SU-DHL-6 (cell line): Measurements from ENCODE around the gene TSTD1.

Source experiments
- H2AFZ ChIP-seq: fragments of 200-600 bp; sonication (generic); 2 replicates; pipeline ENCODE4 v1.6.1; 2014; ENCODE audit warnings: low read depth, mild to moderate bottlenecking, moderate library complexity, mixed read lengths, antibody characterized with exemption, low read length; ENCODE audit not compliant: severe bottlenecking
- H3F3A ChIP-seq: fragments of 200-600 bp; shearing (Covaris generic); 2 replicates; pipeline ENCODE4 v1.6.0; 2016; ENCODE audit warnings: antibody characterized with exemption, mild to moderate bottlenecking; ENCODE audit not compliant: insufficient read depth
- H3K27ac ChIP-seq: fragments of 200-600 bp; sonication (generic); 2 replicates; pipeline ENCODE4 v1.5.1; 2016; ENCODE audit warnings: low read depth, mild to moderate bottlenecking, low read length, moderate library complexity, mixed read lengths
- H3K27me3 ChIP-seq: fragments of 200-600 bp; sonication (generic), shearing (Covaris generic); 2 replicates; pipeline ENCODE4 v1.6.0; 2014; ENCODE audit warnings: mild to moderate bottlenecking, low read length
- H3K36me3 ChIP-seq: fragments of 200-600 bp; sonication (generic); 2 replicates; pipeline ENCODE4 v1.6.1; 2014; ENCODE audit warnings: mild to moderate bottlenecking, low read length, mixed read lengths
- H3K4me2 ChIP-seq: fragments of 300-600, 200-600 bp; shearing (Covaris generic), sonication (generic); 2 replicates; pipeline ENCODE4 v1.6.0; 2014; ENCODE audit warnings: low read length, low read depth, mild to moderate bottlenecking; ENCODE audit not compliant: poor library complexity, severe bottlenecking
- H3K4me3 ChIP-seq: fragments of 200-600 bp; sonication (generic); 2 replicates; pipeline ENCODE4 v1.5.1; 2014; ENCODE audit warnings: antibody characterized with exemption, low read length, mild to moderate bottlenecking, mixed read lengths; ENCODE audit not compliant: insufficient read depth, poor library complexity, severe bottlenecking
- H3K79me2 ChIP-seq: fragments of 200-600 bp; sonication (generic); 2 replicates; pipeline ENCODE4 v1.6.1; 2014; ENCODE audit warnings: mild to moderate bottlenecking, low read length, moderate library complexity; ENCODE audit not compliant: insufficient read depth
- H3K9ac ChIP-seq: fragments of 200-600 bp; sonication (generic); 2 replicates; pipeline ENCODE4 v1.7.0; 2014; ENCODE audit warnings: mild to moderate bottlenecking, low read length
- H3K9me2 ChIP-seq: fragments of 200-600 bp; sonication (generic); replicated peaks from 2 replicates; pipeline ENCODE4 v1.6.1; 2014; ENCODE audit warnings: low read length; ENCODE audit not compliant: insufficient read depth
- H3K9me3 ChIP-seq: fragments of 200-600 bp; sonication (generic); 2 replicates; pipeline ENCODE4 v1.6.1; 2014; ENCODE audit warnings: low read length, mixed read lengths; ENCODE audit not compliant: insufficient read depth
- H4K20me1 ChIP-seq: fragments of 200-600 bp; sonication (generic); 2 replicates; pipeline ENCODE4 v1.6.1; 2014; ENCODE audit warnings: low read depth, mild to moderate bottlenecking, antibody characterized with exemption, low read length, moderate library complexity, mixed read lengths
- EZH2phosphoT487 ChIP-seq: fragments of 200-600 bp; sonication (generic), shearing (Covaris generic); conservative IDR thresholded peaks from 2 replicates; pipeline ENCODE4 v1.6.1; 2018; ENCODE audit warnings: mild to moderate bottlenecking, antibody characterized with exemption, low read length, moderate library complexity, mixed read lengths
- TF ChIP-seq, protein P1 (sequence below): fragments of 200-600 bp; sonication (generic); IDR thresholded peaks from one replicate; pipeline ENCODE4 v1.5.1; 2017; ENCODE audit warnings: antibody characterized with exemption, mild to moderate bottlenecking, low read length, moderate library complexity; ENCODE audit not compliant: insufficient read depth, poor library complexity, severe bottlenecking

The TSTD1 gene

DNA sequence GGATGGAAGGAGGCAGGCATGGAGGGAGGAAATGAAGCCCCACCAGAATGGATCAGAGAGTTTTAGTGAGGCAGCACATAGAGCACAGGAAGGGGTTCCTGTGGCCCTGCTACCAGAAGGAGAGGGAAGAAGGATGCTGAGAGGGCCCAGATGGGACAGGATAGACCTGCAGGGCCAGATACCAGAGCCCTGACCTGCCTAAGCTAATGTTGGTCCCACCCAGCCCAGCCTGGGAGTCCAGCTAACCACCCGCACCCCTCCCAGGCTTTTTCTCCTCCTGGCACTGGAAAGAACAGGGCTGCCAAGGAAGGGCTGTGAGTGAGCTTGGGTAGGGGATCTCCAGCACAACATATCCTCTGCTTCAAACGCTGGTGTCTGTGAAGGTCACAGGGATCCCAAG, 43.7 kb upstream of the TSTD1 start:
- Histone ChIP-seq H3K4me3 (no peak overlapping the region), H3K79me2 (no peaks in the 10 kb centered on the region), H3K9me2 (no peaks in the 10 kb centered on the region), H3F3A (no peaks in the 10 kb centered on the region), H3K9ac (no peak overlapping the region), H2AFZ (no peak overlapping the region), H4K20me1 (no peaks in the 10 kb centered on the region), H3K36me3 (no peaks in the 10 kb centered on the region), H3K27me3 (no peaks in the 10 kb centered on the region), H3K27ac (no peak overlapping the region), H3K9me3 (no peaks in the 10 kb centered on the region), H3K4me2 (no peak overlapping the region)
- TF ChIP-seq, protein P1, sequence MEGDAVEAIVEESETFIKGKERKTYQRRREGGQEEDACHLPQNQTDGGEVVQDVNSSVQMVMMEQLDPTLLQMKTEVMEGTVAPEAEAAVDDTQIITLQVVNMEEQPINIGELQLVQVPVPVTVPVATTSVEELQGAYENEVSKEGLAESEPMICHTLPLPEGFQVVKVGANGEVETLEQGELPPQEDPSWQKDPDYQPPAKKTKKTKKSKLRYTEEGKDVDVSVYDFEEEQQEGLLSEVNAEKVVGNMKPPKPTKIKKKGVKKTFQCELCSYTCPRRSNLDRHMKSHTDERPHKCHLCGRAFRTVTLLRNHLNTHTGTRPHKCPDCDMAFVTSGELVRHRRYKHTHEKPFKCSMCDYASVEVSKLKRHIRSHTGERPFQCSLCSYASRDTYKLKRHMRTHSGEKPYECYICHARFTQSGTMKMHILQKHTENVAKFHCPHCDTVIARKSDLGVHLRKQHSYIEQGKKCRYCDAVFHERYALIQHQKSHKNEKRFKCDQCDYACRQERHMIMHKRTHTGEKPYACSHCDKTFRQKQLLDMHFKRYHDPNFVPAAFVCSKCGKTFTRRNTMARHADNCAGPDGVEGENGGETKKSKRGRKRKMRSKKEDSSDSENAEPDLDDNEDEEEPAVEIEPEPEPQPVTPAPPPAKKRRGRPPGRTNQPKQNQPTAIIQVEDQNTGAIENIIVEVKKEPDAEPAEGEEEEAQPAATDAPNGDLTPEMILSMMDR: no peak
- no peak for TF ChIP-seq EZH2phosphoT487

DNA sequence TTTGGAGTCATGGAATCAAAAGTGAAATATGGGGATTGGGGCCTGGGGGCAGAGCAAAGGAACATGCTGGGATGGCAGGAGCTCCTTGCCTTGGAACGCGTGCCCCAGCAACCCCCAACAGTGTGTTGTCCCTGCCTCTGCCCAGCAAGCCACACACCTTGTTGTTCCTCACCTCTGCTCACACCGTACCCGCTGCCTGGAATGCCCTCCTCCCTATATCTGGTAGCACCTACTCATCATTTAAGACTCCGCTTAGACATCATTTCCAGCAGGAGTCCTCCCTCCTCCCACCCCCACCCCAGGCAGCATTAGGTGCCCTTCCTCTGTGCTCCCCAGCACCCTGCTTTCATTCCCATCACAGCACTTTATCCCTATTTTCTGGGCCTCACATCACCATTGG, 42.8 kb upstream of the TSTD1 start:
- no peaks in the 10 kb centered on the region for H3F3A ChIP-seq
- H4K20me1 ChIP-seq: no peaks in the 10 kb centered on the region
- H3K9me2 ChIP-seq: no peaks in the 10 kb centered on the region
- no peak overlapping the region for H2AFZ ChIP-seq
- H3K9ac ChIP-seq: no peak overlapping the region
- H3K79me2 ChIP-seq: no peaks in the 10 kb centered on the region
- H3K4me3 ChIP-seq: no peak overlapping the region
- H3K9me3 ChIP-seq: no peaks in the 10 kb centered on the region
- TF ChIP-seq, protein P1: no peak
- no peak for TF ChIP-seq EZH2phosphoT487
- no peaks in the 10 kb centered on the region for H3K36me3 ChIP-seq
- no peak overlapping the region for H3K27ac ChIP-seq
- H3K4me2 ChIP-seq: no peak overlapping the region
- H3K27me3 ChIP-seq: no peaks in the 10 kb centered on the region

DNA sequence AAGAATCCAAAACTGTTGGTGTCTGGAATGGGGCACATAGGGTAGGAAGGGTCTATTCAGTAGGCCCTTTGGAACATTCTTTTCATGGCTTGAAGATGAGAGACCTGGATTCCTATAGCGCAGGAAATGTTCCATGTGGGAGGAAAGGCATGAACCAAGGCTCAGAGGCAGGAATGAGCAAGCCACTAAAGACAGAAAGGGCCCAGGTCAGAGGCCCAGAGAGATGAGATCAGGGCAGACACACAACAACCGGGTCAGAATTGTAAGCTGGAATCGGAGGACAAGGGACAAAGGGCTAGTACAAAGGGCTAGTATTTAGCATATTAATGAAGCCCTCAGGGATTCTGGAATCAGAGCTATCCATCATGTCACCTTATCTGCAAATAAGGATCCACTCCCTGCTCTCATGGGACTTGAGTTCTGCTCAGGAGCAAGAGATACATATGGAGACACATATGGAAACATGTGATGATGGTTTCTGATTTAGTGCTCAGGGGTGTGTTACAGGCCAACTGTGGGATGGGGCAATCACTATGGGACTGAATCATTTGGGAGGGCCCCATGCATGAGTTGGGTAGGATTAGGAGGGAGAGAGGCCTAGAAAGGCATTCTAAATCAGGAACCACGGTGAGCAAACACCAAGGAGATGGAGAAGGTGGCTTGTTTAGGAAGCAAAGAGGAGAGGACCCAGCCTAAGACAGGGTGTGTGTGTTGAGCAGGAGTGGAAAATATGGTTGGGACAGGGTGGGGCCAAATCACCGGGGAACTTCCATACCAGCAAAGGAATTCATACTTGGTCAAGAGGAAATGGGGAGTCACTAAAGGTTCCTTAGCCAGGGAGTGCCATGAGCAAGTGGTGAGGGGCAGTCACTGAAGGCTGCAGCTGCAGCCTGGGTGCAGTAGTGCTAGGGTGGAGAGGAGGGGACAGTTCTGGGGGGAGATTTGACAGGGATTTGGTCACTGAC, 42.0 kb upstream of the TSTD1 start:
- Histone ChIP-seq H3K4me2 (no peak overlapping the region), H3K9ac (no peak overlapping the region), H3K9me3 (no peaks in the 10 kb centered on the region), H3K79me2 (no peaks in the 10 kb centered on the region), H3K4me3 (no peak overlapping the region), H4K20me1 (no peaks in the 10 kb centered on the region), H3K9me2 (no peaks in the 10 kb centered on the region), H3K36me3 (no peaks in the 10 kb centered on the region), H3K27me3 (no peaks in the 10 kb centered on the region), H3F3A (no peaks in the 10 kb centered on the region), H3K27ac (no peak overlapping the region), H2AFZ (no peak overlapping the region)
- TF ChIP-seq, protein P1: no peak
- TF ChIP-seq EZH2phosphoT487: no peak
